Activated CD4-positive, alpha-beta T cell treated with anti-CD3 and anti-CD28 coated beads, Interleukin-2, amount 10 ng/mL, durations not matched to agents 24 days and 14 days (primary cell): Measurements from ENCODE around the gene SCYL2. TPM values are rescaled to one million over a fixed set of nuclear protein-coding genes. Genes with fewer than 3 reads are reported as not detected.
"Not testable (repeated sequence)": the region's sequence is repeated elsewhere in the genome, so short reads cannot be mapped to it uniquely, and the experiment has no call there.

ENCODE experiments used
- DNase-seq: peaks from one replicate; pipeline ENCODE4 v3.0.0; 2022
- H3K27ac Mint-ChIP-seq: one replicate; pipeline ENCODE4 v1.8.0; 2022; ENCODE audit warnings: mild to moderate bottlenecking, mixed read lengths
- H3K27me3 Mint-ChIP-seq: one replicate; pipeline ENCODE4 v1.8.0; 2022; ENCODE audit warnings: mixed read lengths
- H3K36me3 Mint-ChIP-seq: one replicate; pipeline ENCODE4 v1.8.0; 2022; ENCODE audit warnings: low read depth, mild to moderate bottlenecking, mixed read lengths
- H3K4me1 Mint-ChIP-seq: one replicate; pipeline ENCODE4 v1.8.0; 2021; ENCODE audit warnings: mixed read lengths
- H3K4me3 Mint-ChIP-seq: one replicate; pipeline ENCODE4 v1.8.0; 2022; ENCODE audit warnings: mild to moderate bottlenecking, moderate library complexity, mixed read lengths
- H3K9me3 Mint-ChIP-seq: one replicate; pipeline ENCODE4 v1.8.0; 2021; ENCODE audit warnings: mixed read lengths
- intact Hi-C: fragments of 100-400 bp; cut with micrococcal nuclease; formaldehyde crosslinking; loops from one replicate; pipeline ENCODE4 v1.15.1; 2023
- total RNA-seq: library from RNA; stranded (reverse); gene quantifications from 2 replicates; pipeline ENCODE4 v1.2.3, GENCODE V29; 2022

The SCYL2 gene
- total RNA-seq, 1 donor from 2014 or later: 31.1 TPM

- Mint-ChIP-seq H3K27me3 (no peaks in the 10 kb centered on the region), H3K4me3 (no peak overlapping the region), H3K27ac (no peak overlapping the region), H3K4me1 (peaks cover 24% of the 10 kb centered on the region), H3K9me3 (no peaks in the 10 kb centered on the region), H3K36me3 (peaks cover 16% of the 10 kb centered on the region)
- no peak for DNase-seq
- intact Hi-C loops: no loop called here
Observed at GRCh38 chr12:100273782-100274181, 6.8 kb downstream of the SCYL2 start.

DNA sequence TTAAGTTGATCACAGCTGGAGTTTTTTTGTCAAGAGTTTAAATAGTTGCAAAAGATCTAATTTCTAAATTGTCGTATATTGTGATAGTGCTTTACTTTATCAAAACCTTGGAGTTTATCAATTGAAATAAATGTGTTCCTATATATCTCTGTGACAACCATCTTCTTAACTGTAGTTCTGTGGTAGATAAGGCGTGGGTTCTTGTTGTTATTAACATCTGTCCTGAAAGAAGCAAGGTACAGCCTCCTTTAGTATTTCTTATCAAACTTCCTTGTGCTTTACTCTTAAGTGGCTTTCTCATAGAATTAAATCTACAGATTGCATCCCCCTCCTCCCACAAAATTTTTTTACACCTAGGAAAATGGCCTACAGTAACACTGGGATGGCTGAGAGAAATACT is 7.3 kb downstream of the SCYL2 start:
- Mint-ChIP-seq H3K36me3 (peaks cover 16% of the 10 kb centered on the region), H3K4me3 (no peak overlapping the region), H3K27me3 (no peaks in the 10 kb centered on the region), H3K27ac (no peak overlapping the region), H3K4me1 (peaks cover 22% of the 10 kb centered on the region), H3K9me3 (no peaks in the 10 kb centered on the region)
- intact Hi-C loops: no loop called here
- DNase-seq: no peak

GRCh38 chr12:100279159-100279558 is 12.2 kb downstream of the SCYL2 start:
- no peaks in the 10 kb centered on the region for H3K27me3 Mint-ChIP-seq
- no peak for DNase-seq
- no peak overlapping the region for H3K4me3 Mint-ChIP-seq
- peaks cover 10% of the 10 kb centered on the region for H3K4me1 Mint-ChIP-seq
- intact Hi-C loops: no loop called here
- H3K27ac Mint-ChIP-seq: no peak overlapping the region
- peaks cover 18% of the 10 kb centered on the region for H3K36me3 Mint-ChIP-seq
- H3K9me3 Mint-ChIP-seq: no peaks in the 10 kb centered on the region

DNA sequence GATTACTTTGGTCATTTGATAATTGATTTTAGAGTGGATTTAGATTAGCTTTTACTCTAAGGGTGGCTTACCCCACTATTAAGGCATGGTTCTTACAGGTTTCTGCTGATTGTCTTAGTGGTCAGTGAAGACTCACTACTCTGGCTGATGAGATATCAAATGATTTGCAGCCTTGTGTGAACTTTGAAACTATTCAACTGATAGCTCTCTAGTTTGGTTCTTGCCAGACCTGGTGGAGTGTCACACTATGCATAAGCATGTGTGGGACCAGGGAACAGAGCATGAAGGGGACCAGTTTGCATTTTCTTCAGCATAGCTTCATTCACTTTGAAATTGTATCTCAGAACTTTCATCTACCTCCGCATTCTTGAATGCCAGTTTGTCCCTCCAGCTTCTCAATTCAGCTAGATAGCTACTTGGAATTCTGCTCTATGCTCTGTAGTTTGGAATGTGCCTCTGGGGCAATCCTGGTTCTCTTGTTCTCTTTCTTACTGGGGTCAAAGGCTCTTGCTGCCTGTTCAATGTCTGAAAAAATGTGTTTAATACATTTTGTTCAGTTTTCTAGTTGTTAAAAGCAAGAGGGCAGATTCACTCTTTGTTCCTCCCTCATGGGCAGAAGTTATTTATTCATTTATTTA is 12.7 kb downstream of the SCYL2 start:
- Mint-ChIP-seq H3K27ac (no peak overlapping the region), H3K4me3 (no peak overlapping the region), H3K4me1 (peaks cover 10% of the 10 kb centered on the region), H3K36me3 (peaks cover 16% of the 10 kb centered on the region), H3K9me3 (no peaks in the 10 kb centered on the region), H3K27me3 (no peaks in the 10 kb centered on the region)
- DNase-seq: no peak
- intact Hi-C loops: no loop called here

GRCh38 chr12:100284556-100284955 is 17.6 kb downstream of the SCYL2 start:
- H3K4me1 Mint-ChIP-seq, H3K4me3 Mint-ChIP-seq, H3K27ac Mint-ChIP-seq, H3K9me3 Mint-ChIP-seq, intact Hi-C loops, H3K27me3 Mint-ChIP-seq, DNase-seq: not testable (repeated sequence)
- peaks cover 13% of the 10 kb centered on the region for H3K36me3 Mint-ChIP-seq

GRCh38 chr12:100289038-100289437 is 22.1 kb downstream of the SCYL2 start:
- Mint-ChIP-seq H3K27me3 (no peaks in the 10 kb centered on the region), H3K4me3 (no peak overlapping the region), H3K4me1 (no peaks in the 10 kb centered on the region), H3K27ac (no peak overlapping the region), H3K9me3 (no peaks in the 10 kb centered on the region), H3K36me3 (peaks cover 19% of the 10 kb centered on the region)
- intact Hi-C loops: no loop called here
- DNase-seq: no peak

- Mint-ChIP-seq H3K27ac (no peak overlapping the region), H3K4me1 (no peaks in the 10 kb centered on the region)
Observed at GRCh38 chr12:100290016-100290415, 23.0 kb downstream of the SCYL2 start.

GRCh38 chr12:100293017-100293416 is 26.0 kb downstream of the SCYL2 start:
- H3K36me3 Mint-ChIP-seq: peaks cover 24% of the 10 kb centered on the region
- no peaks in the 10 kb centered on the region for H3K9me3 Mint-ChIP-seq
- no peak overlapping the region for H3K27ac Mint-ChIP-seq
- no peak for DNase-seq
- H3K27me3 Mint-ChIP-seq: no peaks in the 10 kb centered on the region
- intact Hi-C loops: no loop called here
- H3K4me3 Mint-ChIP-seq: no peak overlapping the region
- H3K4me1 Mint-ChIP-seq: no peaks in the 10 kb centered on the region

More at GRCh38 chr12:100290016-100290415, 23.0 kb downstream of the SCYL2 start:
- H3K27me3 Mint-ChIP-seq: no peaks in the 10 kb centered on the region
- no peak overlapping the region for H3K4me3 Mint-ChIP-seq
- intact Hi-C loops: no loop called here
- DNase-seq: no peak
- peaks cover 18% of the 10 kb centered on the region for H3K36me3 Mint-ChIP-seq
- H3K9me3 Mint-ChIP-seq: no peaks in the 10 kb centered on the region

DNA sequence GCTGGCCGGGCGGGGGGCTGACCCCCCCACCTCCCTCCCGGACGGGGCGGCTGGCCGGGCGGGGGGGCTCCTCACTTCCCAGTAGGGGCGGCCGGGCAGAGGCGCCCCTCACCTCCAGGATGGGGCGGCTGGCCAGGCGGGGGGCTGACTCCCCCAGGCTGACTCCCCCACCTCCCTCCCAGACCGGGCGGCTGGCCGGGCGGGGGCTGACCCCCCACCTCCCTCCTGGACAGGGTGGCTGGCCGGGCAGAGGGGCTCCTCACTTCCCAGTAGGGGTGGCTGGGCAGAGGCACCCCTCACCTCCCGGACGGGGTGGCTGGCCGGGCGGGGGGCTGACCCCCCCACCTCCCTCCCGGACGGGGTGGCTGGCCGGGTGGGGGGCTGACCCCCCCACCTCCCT is 27.4 kb downstream of the SCYL2 start:
- intact Hi-C loops, H3K4me3 Mint-ChIP-seq, H3K27ac Mint-ChIP-seq, H3K4me1 Mint-ChIP-seq, DNase-seq, H3K27me3 Mint-ChIP-seq, H3K9me3 Mint-ChIP-seq: not testable (repeated sequence)
- H3K36me3 Mint-ChIP-seq: peaks cover 34% of the 10 kb centered on the region

GRCh38 chr12:100295764-100296555 is 29.0 kb downstream of the SCYL2 start:
- no peak overlapping the region for H3K27ac Mint-ChIP-seq
- no peaks in the 10 kb centered on the region for H3K4me1 Mint-ChIP-seq
- no peaks in the 10 kb centered on the region for H3K27me3 Mint-ChIP-seq
- no peak overlapping the region for H3K4me3 Mint-ChIP-seq
- peaks cover 45% of the 10 kb centered on the region for H3K36me3 Mint-ChIP-seq
- no peak for DNase-seq
- peaks cover 6% of the 10 kb centered on the region for H3K9me3 Mint-ChIP-seq
- intact Hi-C loops: no loop called here

DNA sequence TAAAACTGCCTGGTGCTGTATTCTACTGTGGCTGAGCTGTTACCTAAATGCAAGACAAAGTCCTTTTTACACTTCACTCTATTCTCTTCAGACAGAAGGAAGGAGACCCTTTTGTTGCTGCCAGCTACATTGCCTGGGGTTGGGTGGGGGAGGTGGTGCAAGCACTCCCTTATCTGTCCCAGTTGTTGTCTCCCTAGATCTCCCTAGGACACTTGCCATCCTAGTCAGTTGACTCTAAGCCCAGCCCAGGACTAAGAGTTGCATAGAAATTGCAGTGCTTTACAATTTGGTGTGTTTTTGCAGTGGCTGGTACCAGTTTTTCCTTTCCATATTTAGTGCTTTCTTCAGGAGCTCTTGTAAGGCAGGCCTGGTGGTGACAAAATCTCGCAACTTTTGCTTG is 35.1 kb downstream of the SCYL2 start:
- no peak overlapping the region for H3K27ac Mint-ChIP-seq
- intact Hi-C loops: no loop called here
- no peak overlapping the region for H3K4me3 Mint-ChIP-seq
- peaks cover 81% of the 10 kb centered on the region for H3K36me3 Mint-ChIP-seq
- H3K4me1 Mint-ChIP-seq: no peaks in the 10 kb centered on the region
- peaks cover 27% of the 10 kb centered on the region for H3K9me3 Mint-ChIP-seq
- DNase-seq: no peak
- H3K27me3 Mint-ChIP-seq: no peaks in the 10 kb centered on the region

GRCh38 chr12:100303831-100304230 is 36.9 kb downstream of the SCYL2 start:
- no peak for DNase-seq
- H3K4me1 Mint-ChIP-seq: no peaks in the 10 kb centered on the region
- H3K36me3 Mint-ChIP-seq: peaks cover 73% of the 10 kb centered on the region
- intact Hi-C loops: no loop called here
- no peak overlapping the region for H3K27ac Mint-ChIP-seq
- no peaks in the 10 kb centered on the region for H3K27me3 Mint-ChIP-seq
- H3K4me3 Mint-ChIP-seq: no peak overlapping the region
- H3K9me3 Mint-ChIP-seq: peaks cover 31% of the 10 kb centered on the region

DNA sequence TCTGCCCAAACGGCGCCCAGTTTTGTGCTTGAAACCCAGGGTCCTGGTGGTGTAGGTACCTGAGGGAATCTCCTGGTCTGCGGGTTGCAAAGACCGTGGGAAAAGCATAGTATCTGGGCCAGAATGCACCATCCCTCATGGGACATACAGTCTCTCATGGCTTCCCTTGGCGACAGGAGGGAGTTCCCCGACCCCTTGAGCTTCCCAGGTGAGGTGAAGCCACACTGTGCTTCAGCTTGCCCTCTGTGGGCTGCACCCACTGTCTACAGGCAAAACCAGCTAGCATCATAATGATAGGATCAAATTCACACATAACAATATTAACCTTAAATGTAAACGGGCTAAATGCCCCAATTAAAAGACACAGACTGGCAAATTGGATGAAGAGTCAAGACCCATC is 37.4 kb downstream of the SCYL2 start:
- H3K4me1 Mint-ChIP-seq, H3K27me3 Mint-ChIP-seq: not testable (repeated sequence)
- peaks cover 34% of the 10 kb centered on the region for H3K9me3 Mint-ChIP-seq

GRCh38 chr12:100308138-100308537 is 41.2 kb downstream of the SCYL2 start:
- H3K4me1 Mint-ChIP-seq, H3K27ac Mint-ChIP-seq, H3K27me3 Mint-ChIP-seq, DNase-seq, intact Hi-C loops, H3K4me3 Mint-ChIP-seq: not testable (repeated sequence)
- peaks cover 19% of the 10 kb centered on the region for H3K9me3 Mint-ChIP-seq
- peaks cover 47% of the 10 kb centered on the region for H3K36me3 Mint-ChIP-seq

More for the DNA sequence above, 37.4 kb downstream of the SCYL2 start:
- H3K27ac Mint-ChIP-seq, DNase-seq, H3K4me3 Mint-ChIP-seq, intact Hi-C loops: not testable (repeated sequence)
- H3K36me3 Mint-ChIP-seq: peaks cover 72% of the 10 kb centered on the region
